HL-60 (cell line): Measurements from ENCODE around the gene ZNF280B.
"Not testable (repeated sequence)": the region's sequence is repeated elsewhere in the genome, so short reads cannot be mapped to it uniquely, and the experiment has no call there.

Experiments
- DNase-seq, 2 experiments: peaks; one replicate each; pipeline ENCODE4 v3.0.0-alpha.2; 2010 to 2020; ENCODE audit warnings: low read depth in 1 of 2, low spot score in 1 of 2
- H3K27ac ChIP-seq: fragments of 250-450 bp; sonication (Bioruptor Pico); replicated peaks from 2 replicates; pipeline ENCODE4 v1.5.1; 2020; ENCODE audit warnings: mild to moderate bottlenecking, moderate library complexity
- H3K27me3 ChIP-seq: fragments of 250-450 bp; sonication (Bioruptor Pico); 2 replicates; pipeline ENCODE4 v1.5.1; 2021; ENCODE audit warnings: mild to moderate bottlenecking, moderate library complexity; ENCODE audit not compliant: insufficient read depth, poor library complexity, severe bottlenecking
- H3K4me3 ChIP-seq: replicated peaks from 2 replicates; pipeline ENCODE4 v1.5.1; 2011; ENCODE audit warnings: mild to moderate bottlenecking, control low read depth, low read length; ENCODE audit not compliant: insufficient read depth
- CTCF ChIP-seq: IDR thresholded peaks from one replicate; pipeline ENCODE4 v1.5.1; 2011; ENCODE audit warnings: low read length, control low read depth, inconsistent platforms; ENCODE audit not compliant: insufficient read depth
- GABPA ChIP-seq: IDR thresholded peaks from 2 replicates; pipeline ENCODE4 v1.6.1; 2012; ENCODE audit warnings: low read depth
- POLR2AphosphoS5 ChIP-seq: IDR thresholded peaks from 2 replicates; pipeline ENCODE4 v1.6.1; 2012; ENCODE audit warnings: low read depth
- REST ChIP-seq: IDR thresholded peaks from 2 replicates; pipeline ENCODE4 v1.6.1; 2012; ENCODE audit warnings: low read depth; ENCODE audit not compliant: insufficient replicate concordance
- SPI1 ChIP-seq: IDR thresholded peaks from 2 replicates; pipeline ENCODE4 v1.6.1; 2012; ENCODE audit warnings: low read depth, mild to moderate bottlenecking, borderline replicate concordance

ZNF280B gene

DNA sequence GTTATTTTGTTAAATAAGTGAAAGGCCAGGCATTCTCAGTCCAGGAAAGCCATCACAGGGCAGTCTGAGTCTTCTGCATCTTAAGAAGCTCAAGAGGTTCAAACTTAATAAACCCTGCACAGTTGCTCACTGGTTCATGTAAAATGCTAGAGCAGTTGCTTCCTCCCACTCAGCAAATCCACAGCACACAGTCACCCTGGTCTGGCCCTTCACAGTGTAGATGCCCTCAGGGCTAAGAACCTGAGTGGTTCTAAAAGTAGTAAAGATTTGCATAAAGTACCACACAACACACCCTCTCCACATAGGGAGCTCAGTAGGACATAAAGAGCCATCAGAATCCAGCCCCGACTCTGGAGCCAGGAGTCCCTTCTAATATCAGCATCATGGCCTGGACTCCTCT is 58.7 kb downstream of the ZNF280B start:
- no peak for DNase-seq
- H3K27me3 ChIP-seq, result peaks cover 2% of the 10 kb centered on the region
- no peak overlapping the region for H3K4me3 ChIP-seq
- H3K27ac ChIP-seq, result no peak overlapping the region
- no peak for TF ChIP-seq POLR2AphosphoS5
- no peak for TF ChIP-seq SPI1
- no peak for TF ChIP-seq CTCF
- TF ChIP-seq REST, result no peak
- no peak for TF ChIP-seq GABPA

DNA sequence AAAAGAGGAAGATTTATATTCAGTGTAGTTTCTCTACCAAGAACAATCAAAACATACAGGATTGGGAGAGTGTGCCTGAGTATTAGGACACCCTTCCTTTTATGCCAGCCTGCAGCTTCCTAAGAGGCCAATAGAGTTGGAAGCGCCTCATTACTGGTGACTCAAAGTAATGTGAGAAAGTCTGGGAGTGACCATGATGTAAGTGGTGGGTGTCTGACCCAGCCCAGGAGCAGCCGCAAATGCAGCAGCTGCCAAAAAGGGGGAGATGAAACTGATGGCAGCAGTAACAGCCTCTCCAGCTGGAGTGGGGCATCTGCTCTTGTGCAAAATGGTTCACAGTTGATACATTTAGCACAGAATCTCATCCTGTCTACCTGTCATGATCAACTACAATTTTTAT is 62.0 kb downstream of the ZNF280B start:
- DNase-seq, result no peak

GRCh38 chr22:22444007-22444589 is 64.4 kb downstream of the ZNF280B start:
- H3K4me3 ChIP-seq, H3K27me3 ChIP-seq, H3K27ac ChIP-seq, DNase-seq: not testable (repeated sequence)

More for the DNA sequence above, 62.0 kb downstream of the ZNF280B start:
- H3K27ac ChIP-seq, result no peak overlapping the region
- TF ChIP-seq SPI1 (no peak), CTCF (no peak), GABPA (no peak), REST (no peak), POLR2AphosphoS5 (no peak)
- H3K27me3 ChIP-seq, result peaks cover 2% of the 10 kb centered on the region
- H3K4me3 ChIP-seq, result no peak overlapping the region

DNA sequence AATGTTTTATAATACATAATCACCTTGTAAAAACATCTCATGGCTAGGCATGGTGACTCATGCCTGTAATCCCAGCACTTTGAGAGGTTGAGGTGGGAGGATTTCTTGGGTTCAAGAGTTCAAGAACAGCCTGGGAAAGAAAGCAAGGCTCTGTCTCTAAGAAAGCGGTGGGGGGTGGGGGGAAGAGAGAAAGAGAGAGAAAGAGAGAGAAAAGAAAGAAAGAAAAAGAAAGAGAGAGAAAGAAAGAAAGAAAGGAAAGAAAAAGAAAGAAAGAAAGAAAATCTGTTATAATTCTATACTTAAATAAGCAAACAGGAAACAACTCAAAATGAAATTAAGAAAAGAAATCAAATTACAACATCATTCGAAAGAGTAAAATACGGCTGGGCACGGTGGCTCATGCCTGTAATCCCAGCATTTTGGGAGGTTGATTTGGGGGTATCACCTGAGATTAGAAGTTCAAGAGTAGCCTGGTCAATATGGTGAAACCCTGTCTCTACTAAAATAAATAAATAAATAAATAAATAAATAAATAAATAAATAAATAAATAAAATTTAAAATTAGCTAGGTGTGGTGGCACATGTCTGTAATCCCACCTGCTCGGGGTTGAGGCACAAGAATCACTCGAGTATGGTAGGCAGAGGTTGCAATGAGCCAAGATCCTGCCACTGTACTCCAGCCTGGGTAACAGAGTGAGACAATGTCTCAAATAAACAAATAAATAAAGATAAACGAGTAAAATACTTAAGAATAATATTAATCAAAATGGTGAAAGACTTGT is 65.4 kb downstream of the ZNF280B start:
- no peak for TF ChIP-seq CTCF
- TF ChIP-seq GABPA, result no peak
- no peak for TF ChIP-seq SPI1
- TF ChIP-seq POLR2AphosphoS5, result no peak
- no peak for TF ChIP-seq REST
- DNase-seq, result no peak
- H3K27me3 ChIP-seq, result peaks cover 2% of the 10 kb centered on the region
- no peak overlapping the region for H3K27ac ChIP-seq
- no peak overlapping the region for H3K4me3 ChIP-seq

GRCh38 chr22:22441626-22442025 is 66.9 kb downstream of the ZNF280B start:
- H3K4me3 ChIP-seq, result not testable (repeated sequence)

More at GRCh38 chr22:22441626-22442025, 66.9 kb downstream of the ZNF280B start:
- not testable (repeated sequence) for DNase-seq, H3K27me3 ChIP-seq, H3K27ac ChIP-seq
